NT2/D1 (cell line): ENCODE measurements around the gene YPEL2.

Experiments used
- SUZ12 ChIP-seq: IDR thresholded peaks from 2 replicates; pipeline ENCODE4 v1.6.1; 2011; ENCODE audit not compliant: insufficient read length, insufficient read depth; ENCODE audit errors: extremely low read depth
- YY1 ChIP-seq: IDR thresholded peaks from 2 replicates; pipeline ENCODE4 v1.6.1; 2011; ENCODE audit not compliant: insufficient read length, insufficient read depth
- ZNF274 ChIP-seq: IDR thresholded peaks from 2 replicates; pipeline ENCODE4 v1.6.1; 2011; ENCODE audit warnings: mild to moderate bottlenecking, low read depth, low read length

DNA sequence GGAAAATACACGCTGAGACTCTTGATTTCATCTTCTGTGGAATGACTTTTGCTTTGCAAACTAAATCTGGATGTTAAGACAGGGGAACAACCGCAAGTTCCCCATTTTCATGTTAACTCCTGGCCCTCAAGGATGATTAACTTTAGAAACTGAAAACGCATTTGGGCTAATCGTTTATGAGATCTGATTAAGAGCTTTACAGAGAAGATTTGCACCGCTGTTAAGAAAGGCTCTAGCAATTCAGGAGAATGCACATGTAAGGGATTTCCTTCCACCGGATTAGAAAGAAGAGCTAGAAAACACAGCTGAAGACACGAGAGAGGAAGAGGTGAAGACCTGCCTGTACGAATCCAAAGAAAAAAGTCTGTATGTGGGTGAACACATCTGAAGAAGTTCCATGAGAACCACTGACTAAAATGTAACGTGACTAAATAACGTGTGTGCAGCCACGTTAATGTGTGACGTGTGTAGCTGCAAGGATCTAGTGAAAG is 106.4 kb downstream of the YPEL2 start:
- TF ChIP-seq YY1 (no peak), ZNF274 (no peak), SUZ12 (no peak)
